H4 (cell line): ENCODE data around the gene OR1L4. TPM values are rescaled to one million over a fixed set of nuclear protein-coding genes. Genes with fewer than 3 reads are reported as not detected.

Experiments
- DNase-seq: peaks from one replicate; pipeline ENCODE4 v3.0.0-alpha.2; 2015; ENCODE audit warnings: low spot score
- total RNA-seq: library from RNA; depleted of rRNA; stranded (reverse); fragments of >200 nt; shearing (Covaris generic); gene quantifications from 2 replicates; pipeline ENCODE4 v1.2.3, GENCODE V29; 2014; rRNA removed

OR1L4 gene, protein sequence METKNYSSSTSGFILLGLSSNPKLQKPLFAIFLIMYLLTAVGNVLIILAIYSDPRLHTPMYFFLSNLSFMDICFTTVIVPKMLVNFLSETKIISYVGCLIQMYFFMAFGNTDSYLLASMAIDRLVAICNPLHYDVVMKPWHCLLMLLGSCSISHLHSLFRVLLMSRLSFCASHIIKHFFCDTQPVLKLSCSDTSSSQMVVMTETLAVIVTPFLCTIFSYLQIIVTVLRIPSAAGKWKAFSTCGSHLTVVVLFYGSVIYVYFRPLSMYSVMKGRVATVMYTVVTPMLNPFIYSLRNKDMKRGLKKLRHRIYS
- not detected in 2 replicates for total RNA-seq

GRCh38 chr9:122723690-122724089 lies at the start of gene OR1L4:
OR1L4 (plus strand) TSS chr9:122723990; CDS start chr9:122723990, 0 bp downstream.
- no peak for DNase-seq

DNA sequence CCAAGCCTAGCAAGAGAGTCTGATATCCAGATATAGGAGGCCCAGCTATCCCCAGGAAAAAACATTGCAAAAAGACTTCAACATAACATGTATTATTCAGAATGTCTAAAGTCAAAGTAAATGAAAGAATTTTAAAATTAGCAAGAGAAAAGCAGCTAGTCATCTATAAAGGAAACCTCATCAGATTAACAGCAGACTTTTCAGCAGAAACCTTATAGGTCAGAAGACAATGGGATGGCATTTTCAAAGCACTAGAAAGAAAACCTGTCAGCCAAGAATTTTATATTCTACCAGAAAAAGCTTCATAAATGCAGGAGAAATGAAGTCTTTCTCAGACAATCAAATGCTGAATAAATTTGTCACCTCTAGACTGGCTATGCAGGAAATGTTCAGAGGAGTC lies 38.9 kb upstream of the OR1L4 start:
- DNase-seq = no peak

GRCh38 chr9:122695696-122696095 lies 28.1 kb upstream of the OR1L4 start:
- DNase-seq = no peak

GRCh38 chr9:122718038-122718437 lies 5.8 kb upstream of the OR1L4 start:
- no peak for DNase-seq

DNA sequence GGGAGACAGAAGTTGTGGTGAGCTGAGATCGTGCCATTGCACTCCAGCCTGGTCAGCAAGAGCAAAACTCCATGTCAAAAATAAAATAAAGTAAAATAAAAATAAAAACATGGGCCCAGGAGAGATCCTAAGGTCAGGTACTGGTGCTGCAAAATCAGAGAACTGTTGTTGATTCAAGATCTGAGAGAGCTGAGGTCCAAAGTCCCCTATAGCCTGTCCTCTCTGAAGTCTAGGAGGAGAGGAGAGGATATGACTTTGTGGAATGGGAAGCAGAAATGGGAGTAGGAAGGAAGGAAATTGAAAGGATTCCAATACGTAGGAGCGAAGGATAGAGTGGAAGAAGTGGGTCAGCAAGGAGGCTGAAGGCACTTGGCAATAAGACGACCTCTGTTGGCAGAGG lies 4.6 kb upstream of the OR1L4 start:
- DNase-seq = no peak

DNA sequence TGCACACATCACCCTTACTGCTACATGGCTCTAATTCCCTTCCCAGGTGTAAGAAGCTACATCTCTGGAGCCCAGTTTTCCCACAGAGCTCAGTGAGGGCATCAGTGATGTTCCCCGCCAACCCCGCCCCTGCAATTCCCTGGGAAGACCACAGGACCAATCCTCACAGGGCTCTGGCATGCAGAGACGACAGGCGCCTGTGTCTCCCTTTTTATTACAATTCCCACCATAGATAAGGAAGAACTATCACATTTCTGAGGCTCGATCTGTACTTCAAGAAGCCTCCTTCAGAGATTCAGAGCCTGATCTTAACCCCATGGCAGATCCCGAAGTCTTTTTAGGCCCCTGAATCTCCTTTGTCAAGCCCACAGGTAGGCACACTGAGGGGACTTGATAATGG lies 18.2 kb downstream of the OR1L4 start, which contains the start of gene OR1L6:
Gene OR1L6 (plus strand): TSS at position 301 of the 400 bp plus-strand sequence. CDS start 7,545 bp downstream, outside the sequence.
- DNase-seq = no peak

- no peak for DNase-seq
Observed at GRCh38 chr9:122754825-122755224, 31.0 kb downstream of the OR1L4 start.

DNA sequence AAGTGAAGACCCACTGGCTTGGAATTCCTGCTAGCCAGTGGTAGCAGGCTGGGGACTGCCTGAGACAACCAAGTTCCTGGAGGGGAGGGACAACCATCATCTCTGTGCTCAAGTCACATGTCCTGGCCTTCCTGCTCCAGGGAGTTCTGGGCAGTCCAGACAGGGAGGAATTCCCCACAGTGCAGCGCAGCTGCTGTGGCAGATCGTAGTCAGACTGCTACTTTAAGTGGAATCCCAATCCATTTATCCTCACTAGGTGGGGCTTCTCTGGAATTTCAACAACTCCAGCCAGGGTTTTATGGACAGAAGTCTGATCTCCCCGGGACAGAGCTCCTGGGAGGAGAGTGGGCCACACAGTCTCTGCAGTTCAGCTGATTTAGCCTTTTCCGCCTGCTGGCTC lies 44.0 kb downstream of the OR1L4 start:
- no peak for DNase-seq

Other genes starting within 250 kb of the OR1L4 start
- gene OR1J1, start 246.1 kb upstream of the OR1L4 start, total RNA-seq = not detected in 2 replicates
- gene OR1J2, start 213.2 kb upstream of the OR1L4 start, total RNA-seq = not detected in 2 replicates
- gene OR1J4, start 204.8 kb upstream of the OR1L4 start, total RNA-seq = not detected in 2 replicates
- gene OR1N1, start 196.7 kb upstream of the OR1L4 start, total RNA-seq = not detected in 2 replicates
- gene OR1N2, start 170.9 kb upstream of the OR1L4 start, total RNA-seq = not detected in 2 replicates
- not detected in 2 replicates for gene OR1L8, start 140.6 kb upstream of the OR1L4 start, total RNA-seq
- not detected in 2 replicates for gene OR1Q1, start 109.3 kb upstream of the OR1L4 start, total RNA-seq
- not detected in 2 replicates for gene OR1B1, start 66.4 kb upstream of the OR1L4 start, total RNA-seq
- not detected in 2 replicates for gene OR1L1, start 62.3 kb upstream of the OR1L4 start, total RNA-seq
- not detected in 2 replicates for gene OR1L3, start 48.9 kb upstream of the OR1L4 start, total RNA-seq
- not detected in 2 replicates for gene OR1L6, start 18.3 kb downstream of the OR1L4 start, total RNA-seq
- not detected in 2 replicates for gene OR5C1, start 64.9 kb downstream of the OR1L4 start, total RNA-seq
- not detected in 2 replicates for gene OR1K1, start 76.1 kb downstream of the OR1L4 start, total RNA-seq
- gene PDCL, start 104.6 kb downstream of the OR1L4 start, total RNA-seq = 32.1 and 34.4 TPM in 2 replicates
- 16.4 and 28.7 TPM in 2 replicates for gene RC3H2, start 181.4 kb downstream of the OR1L4 start, total RNA-seq
- 4.2 and 10.4 TPM in 2 replicates for gene ZBTB6, start 189.3 kb downstream of the OR1L4 start, total RNA-seq
- gene ZBTB26, start 207.5 kb downstream of the OR1L4 start, total RNA-seq = 1.7 and 1.8 TPM in 2 replicates
- 17.3 and 25.0 TPM in 2 replicates for gene RABGAP1, start 217.0 kb downstream of the OR1L4 start, total RNA-seq